Gastrocnemius medialis (tissue), 4 donors: ENCODE data around the gene UXT. TPM values are rescaled to one million over a fixed set of nuclear protein-coding genes. Genes with fewer than 3 reads are reported as not detected.

ENCODE experiments used
- ATAC-seq, 2 donors: fragments of 150-250 bp; one replicate each; pipeline ENCODE4 v1.9.1; 2016
- DNase-seq, 2 donors: peaks; one replicate each; pipeline ENCODE4 v3.0.0-alpha.2; 2019
- H3K27ac ChIP-seq, 4 donors: fragments of 200-600 bp; sonication (generic); 1 replicate in 1 of 4; 2 replicates in 3 of 4; pipeline ENCODE4 v1.5.1; 2016 to 2018; ENCODE audit warnings: mild to moderate bottlenecking in 2 of 4, moderate library complexity in 1 of 4
- H3K27me3 ChIP-seq, 3 donors: fragments of 200-600 bp; sonication (generic) in 2 of 3; 1 replicate in 1 of 3; 2 replicates in 2 of 3; pipeline versions ENCODE4 v1.5.1 to v1.6.0; 2016 to 2019; ENCODE audit warnings: mild to moderate bottlenecking in 1 of 3, moderate library complexity in 1 of 3
- H3K36me3 ChIP-seq, 2 donors: fragments of 200-600 bp; sonication (generic) in 1 of 2; one replicate each; pipeline ENCODE4 v1.5.1; 2017 to 2018
- H3K4me1 ChIP-seq, 2 donors: fragments of 200-600 bp; sonication (generic) in 1 of 2; one replicate each; pipeline ENCODE4 v1.5.1; 2016 to 2017; ENCODE audit warnings: mild to moderate bottlenecking in 2 of 2
- H3K4me3 ChIP-seq, 4 donors: fragments of 200-600 bp; sonication (generic) in 3 of 4; 1 replicate in 1 of 4; 2 replicates in 3 of 4; pipeline ENCODE4 v1.5.1; 2016 to 2019; ENCODE audit warnings: mild to moderate bottlenecking in 2 of 4
- H3K9me3 ChIP-seq, 3 donors: fragments of 200-600 bp; sonication (generic) in 2 of 3; 1 replicate in 1 of 3; 2 replicates in 2 of 3; pipeline ENCODE4 v1.5.1; 2016 to 2019
- CTCF ChIP-seq, 5 experiments: fragments of 450-650 bp in 3 of 5; fragments of 200-600 bp in 2 of 5; sonication (generic) in 2 of 5; IDR thresholded peaks in 4 of 5; conservative IDR thresholded peaks in 1 of 5; 1 replicate in 4 of 5; 2 replicates in 1 of 5; pipeline ENCODE4 v1.5.1; 2016 to 2019; ENCODE audit warnings: antibody characterized with exemption in 5 of 5, mild to moderate bottlenecking in 3 of 5, moderate library complexity in 3 of 5
- POLR2A ChIP-seq, 2 donors: fragments of 450-650 bp; IDR thresholded peaks; one replicate each; pipeline ENCODE4 v1.6.1; 2017; ENCODE audit warnings: antibody characterized with exemption in 2 of 2, mild to moderate bottlenecking in 2 of 2, moderate library complexity in 2 of 2
- in situ Hi-C, 4 donors: fragments of 200-750 bp; cut with MboI; loops; one replicate each; pipeline versions ENCODE4 v1.15.0 to v1.8.0; 2017; ENCODE audit warnings: low sequenced_read_pairs in 4 of 4
- intact Hi-C: fragments of 100-400 bp; cut with DNase I; formaldehyde crosslinking; loops from one replicate; pipeline ENCODE4 v1.15.1; 2023; ENCODE audit warnings: low total_unique reads
- total RNA-seq, 4 donors: library from RNA; depleted of rRNA; stranded (reverse); fragments of >200 nt; gene quantifications; one replicate each; pipeline versions ENCODE4 v1.1.0 to v1.2.3, GENCODE V29; 2016

Gene UXT
- total RNA-seq, 4 donors from 2014 or later, result 92.3 to 153 (median 109) TPM

- TF ChIP-seq POLR2A (IDR thresholded peaks at IDR 0.05) (no peak), CTCF (IDR thresholded peaks at IDR 0.05 in 4 of 5, conservative IDR thresholded peaks at IDR 0.05 in 1 of 5) (no peak)
- Histone ChIP-seq H3K27me3 (no peaks in the 10 kb centered on the region), H3K9me3 (no peaks in the 10 kb centered on the region), H3K27ac (no peak overlapping the region), H3K36me3 (no peaks in the 10 kb centered on the region), H3K4me3 (no peak overlapping the region), H3K4me1 (no peaks in the 10 kb centered on the region)
- intact Hi-C loops (no loop called here), in situ Hi-C loops (no loop called here)
- ATAC-seq, result no peak
- DNase-seq, result no peak
These were observed 44.4 kb downstream of the UXT start for GRCh38 chrX:47614618-47615017.

GRCh38 chrX:47613082-47613481 is 45.9 kb downstream of the UXT start:
- ATAC-seq (no peak), DNase-seq (no peak)
- Histone ChIP-seq H3K27ac (no peak overlapping the region), H3K27me3 (no peaks in the 10 kb centered on the region), H3K36me3 (no peaks in the 10 kb centered on the region), H3K4me1 (no peaks in the 10 kb centered on the region), H3K9me3 (no peaks in the 10 kb centered on the region), H3K4me3 (no peak overlapping the region)
- intact Hi-C loops (no loop called here), in situ Hi-C loops (no loop called here)
- no peak for TF ChIP-seq POLR2A (IDR thresholded peaks at IDR 0.05)
- TF ChIP-seq CTCF (IDR thresholded peaks at IDR 0.05 in 4 of 5, conservative IDR thresholded peaks at IDR 0.05 in 1 of 5), result no peak

GRCh38 chrX:47612418-47612817 is 46.6 kb downstream of the UXT start:
- DNase-seq (no peak), ATAC-seq (no peak)
- no peak for TF ChIP-seq CTCF (IDR thresholded peaks at IDR 0.05 in 4 of 5, conservative IDR thresholded peaks at IDR 0.05 in 1 of 5)
- no peak for TF ChIP-seq POLR2A (IDR thresholded peaks at IDR 0.05)
- Histone ChIP-seq H3K4me1 (no peaks in the 10 kb centered on the region), H3K9me3 (no peaks in the 10 kb centered on the region), H3K4me3 (no peak overlapping the region), H3K27ac (no peak overlapping the region), H3K27me3 (no peaks in the 10 kb centered on the region), H3K36me3 (no peaks in the 10 kb centered on the region)
- intact Hi-C loops, result no loop called here
- in situ Hi-C loops, result no loop called here

GRCh38 chrX:47611926-47612325 is 47.1 kb downstream of the UXT start:
- in situ Hi-C loops, result no loop called here
- ATAC-seq, result no peak
- Histone ChIP-seq H3K4me3 (no peak overlapping the region), H3K4me1 (no peaks in the 10 kb centered on the region), H3K27me3 (no peaks in the 10 kb centered on the region), H3K9me3 (no peaks in the 10 kb centered on the region), H3K36me3 (no peaks in the 10 kb centered on the region), H3K27ac (no peak overlapping the region)
- DNase-seq, result no peak
- intact Hi-C loops, result no loop called here
- TF ChIP-seq CTCF (IDR thresholded peaks at IDR 0.05 in 4 of 5, conservative IDR thresholded peaks at IDR 0.05 in 1 of 5) (no peak), POLR2A (IDR thresholded peaks at IDR 0.05) (no peak)

- no peaks in the 10 kb centered on the region for H3K27me3 ChIP-seq
These were observed 47.5 kb downstream of the UXT start for GRCh38 chrX:47611489-47611888.

More at GRCh38 chrX:47611489-47611888, 47.5 kb downstream of the UXT start:
- TF ChIP-seq CTCF (IDR thresholded peaks at IDR 0.05 in 4 of 5, conservative IDR thresholded peaks at IDR 0.05 in 1 of 5), result no peak
- no peak for TF ChIP-seq POLR2A (IDR thresholded peaks at IDR 0.05)
- intact Hi-C loops, result no loop called here
- H3K4me1 ChIP-seq, result no peaks in the 10 kb centered on the region
- DNase-seq, result no peak
- H3K4me3 ChIP-seq, result no peak overlapping the region
- in situ Hi-C loops, result no loop called here
- no peaks in the 10 kb centered on the region for H3K36me3 ChIP-seq
- no peaks in the 10 kb centered on the region for H3K9me3 ChIP-seq
- H3K27ac ChIP-seq, result no peak overlapping the region
- no peak for ATAC-seq
